Esophagus muscularis mucosa (tissue), 3 donors: ENCODE data around the gene CLEC4G.

Experiments
- POLR2A ChIP-seq: fragments of 450-650 bp; IDR thresholded peaks from one replicate; pipeline ENCODE4 v1.6.1; 2017; ENCODE audit warnings: antibody characterized with exemption, moderate library complexity, mild to moderate bottlenecking, low read depth
- TF ChIP-seq, protein P1 (sequence below), 3 experiments: fragments of 200-600 bp in 2 of 3; fragments of 450-650 bp in 1 of 3; sonication (generic) in 2 of 3; IDR thresholded peaks; one replicate each; pipeline ENCODE4 v1.5.1; 2017 to 2019; ENCODE audit warnings: antibody characterized with exemption in 3 of 3, mild to moderate bottlenecking in 2 of 3, moderate library complexity in 1 of 3

DNA sequence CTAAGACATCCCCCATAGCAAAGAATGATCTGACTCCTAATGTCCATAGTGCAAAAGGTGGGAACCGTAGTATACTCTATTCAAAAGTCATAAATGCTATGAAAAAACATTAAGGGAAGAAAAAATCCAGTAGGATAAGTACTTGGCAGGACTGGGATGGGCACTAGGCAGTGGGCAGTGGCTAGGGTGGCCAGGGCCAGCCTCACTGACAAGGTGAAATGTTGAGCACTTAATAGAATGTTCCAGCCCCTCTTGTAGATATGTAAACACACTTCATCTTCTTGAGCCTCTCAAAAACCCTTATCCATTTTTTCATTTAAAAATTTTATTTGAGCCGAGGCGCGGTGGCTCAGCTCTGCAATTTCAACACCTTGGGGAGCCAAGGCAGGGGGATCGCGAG, 1.5 kb upstream of the CLEC4G start:
- TF ChIP-seq, protein P1, sequence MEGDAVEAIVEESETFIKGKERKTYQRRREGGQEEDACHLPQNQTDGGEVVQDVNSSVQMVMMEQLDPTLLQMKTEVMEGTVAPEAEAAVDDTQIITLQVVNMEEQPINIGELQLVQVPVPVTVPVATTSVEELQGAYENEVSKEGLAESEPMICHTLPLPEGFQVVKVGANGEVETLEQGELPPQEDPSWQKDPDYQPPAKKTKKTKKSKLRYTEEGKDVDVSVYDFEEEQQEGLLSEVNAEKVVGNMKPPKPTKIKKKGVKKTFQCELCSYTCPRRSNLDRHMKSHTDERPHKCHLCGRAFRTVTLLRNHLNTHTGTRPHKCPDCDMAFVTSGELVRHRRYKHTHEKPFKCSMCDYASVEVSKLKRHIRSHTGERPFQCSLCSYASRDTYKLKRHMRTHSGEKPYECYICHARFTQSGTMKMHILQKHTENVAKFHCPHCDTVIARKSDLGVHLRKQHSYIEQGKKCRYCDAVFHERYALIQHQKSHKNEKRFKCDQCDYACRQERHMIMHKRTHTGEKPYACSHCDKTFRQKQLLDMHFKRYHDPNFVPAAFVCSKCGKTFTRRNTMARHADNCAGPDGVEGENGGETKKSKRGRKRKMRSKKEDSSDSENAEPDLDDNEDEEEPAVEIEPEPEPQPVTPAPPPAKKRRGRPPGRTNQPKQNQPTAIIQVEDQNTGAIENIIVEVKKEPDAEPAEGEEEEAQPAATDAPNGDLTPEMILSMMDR (IDR thresholded peaks at IDR 0.05) = no peak
- TF ChIP-seq POLR2A = no peak
